ENCODE results near the gene GABBR2. TPM values are rescaled to one million over a fixed set of nuclear protein-coding genes. Genes with fewer than 3 reads are reported as not detected.

GABBR2 gene
- polyA plus RNA-seq, 1 donor (not counting 4 experiments of a cell fraction or from before 2014, with no cell fraction given), result 0.01 TPM

DNA sequence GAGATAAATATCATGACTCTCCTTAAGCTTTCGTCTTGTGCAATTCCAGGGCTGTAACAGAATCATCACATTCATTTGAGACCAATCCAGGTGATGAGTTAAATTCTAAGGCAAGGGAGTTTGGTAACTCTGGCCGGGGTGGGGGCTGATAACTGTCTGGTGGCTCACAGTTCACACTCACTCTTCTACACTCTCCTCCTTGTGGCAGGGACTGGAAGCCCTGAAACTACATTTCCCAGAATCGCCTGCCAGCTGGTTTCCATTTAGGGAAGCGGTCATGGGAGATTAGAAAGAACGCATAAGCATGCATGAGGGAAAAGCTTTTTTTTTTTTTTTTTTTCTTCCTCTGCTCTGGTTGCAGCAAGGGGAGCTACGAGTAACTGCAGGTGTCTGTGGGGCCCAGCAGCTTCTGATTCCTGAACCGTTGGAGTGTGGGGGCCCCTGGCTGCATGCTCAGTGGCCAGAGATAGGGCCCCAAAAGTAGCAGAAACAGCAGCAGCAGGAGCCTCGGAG, 298.5 kb downstream of the GABBR2 start:
- H4K20me1 ChIP-seq (ENCODE audit: control insufficient read depth, extremely low read depth, insufficient read depth, low read length), result no peaks in the 10 kb centered on the region
- H3K36me3 ChIP-seq (ENCODE audit: control insufficient read depth in 2 of 2, extremely low read depth in 1 of 2, insufficient read depth in 2 of 2, low read length in 2 of 2), result no peaks in the 10 kb centered on the region
- H2AFZ ChIP-seq (ENCODE audit: control insufficient read depth, low read length), result no peak overlapping the region
- no peak overlapping the region for H3K9ac ChIP-seq (ENCODE audit: control insufficient read depth, extremely low read depth, insufficient read depth, low read length)
- H3K79me2 ChIP-seq (ENCODE audit: control insufficient read depth, insufficient read depth, low read length), result no peaks in the 10 kb centered on the region
- TF ChIP-seq CTCF (optimal IDR thresholded peaks at IDR 0.05 in 1 of 3, IDR thresholded peaks at IDR 0.05 in 1 of 3, conservative IDR thresholded peaks at IDR 0.05 in 1 of 3; ENCODE audit: extremely low read depth in 1 of 3, insufficient read depth in 2 of 3, low read length in 3 of 3) (peak in 1 of 3 experiments; percentile 38), EZH2 (IDR thresholded peaks at IDR 0.05; ENCODE audit: low read length) (no peak)
- H3K4me1 ChIP-seq (ENCODE audit: control insufficient read depth, extremely low read depth, insufficient read depth, low read length), result no peaks in the 10 kb centered on the region
- H3K4me3 ChIP-seq (ENCODE audit: control insufficient read depth in 2 of 3, extremely low read depth in 1 of 3, insufficient read depth in 2 of 3, low read depth in 1 of 3, low read length in 3 of 3), result no peak overlapping the region
- DNase-seq (ENCODE audit: low read depth, low spot score) (no peak), FAIRE-seq (no peak)
- H3K9me1 ChIP-seq (ENCODE audit: control insufficient read depth, extremely low read depth, insufficient read depth, low read length), result no peaks in the 10 kb centered on the region
- peaks cover 25% of the 10 kb centered on the region for H3K27me3 ChIP-seq (ENCODE audit: control insufficient read depth, extremely low read depth, insufficient read depth, low read length)
- H3K27ac ChIP-seq (ENCODE audit: control insufficient read depth, insufficient read depth, low read length), result no peak overlapping the region
- no peaks in the 10 kb centered on the region for H3K9me3 ChIP-seq (ENCODE audit: control insufficient read depth, low read depth, low read length)
- dilution Hi-C loops (cut with MboI; ENCODE audit: extremely low pct_ligation_motif_present, low sequenced_read_pairs), result no loop called here
- no peak overlapping the region for H3K4me2 ChIP-seq (ENCODE audit: control insufficient read depth, extremely low read depth, insufficient read depth, low read depth, low read length)

- Histone ChIP-seq H3K9me3 (ENCODE audit: control insufficient read depth, low read depth, low read length) (no peaks in the 10 kb centered on the region), H3K36me3 (ENCODE audit: control insufficient read depth in 2 of 2, extremely low read depth in 1 of 2, insufficient read depth in 2 of 2, low read length in 2 of 2) (no peaks in the 10 kb centered on the region), H3K27ac (ENCODE audit: control insufficient read depth, insufficient read depth, low read length) (no peak overlapping the region), H3K79me2 (ENCODE audit: control insufficient read depth, insufficient read depth, low read length) (no peaks in the 10 kb centered on the region), H3K27me3 (ENCODE audit: control insufficient read depth, extremely low read depth, insufficient read depth, low read length) (peaks cover 28% of the 10 kb centered on the region), H3K4me2 (ENCODE audit: control insufficient read depth, extremely low read depth, insufficient read depth, low read depth, low read length) (no peak overlapping the region), H4K20me1 (ENCODE audit: control insufficient read depth, extremely low read depth, insufficient read depth, low read length) (no peaks in the 10 kb centered on the region), H3K9me1 (ENCODE audit: control insufficient read depth, extremely low read depth, insufficient read depth, low read length) (no peaks in the 10 kb centered on the region), H3K4me1 (ENCODE audit: control insufficient read depth, extremely low read depth, insufficient read depth, low read length) (no peaks in the 10 kb centered on the region), H2AFZ (ENCODE audit: control insufficient read depth, low read length) (no peak overlapping the region), H3K9ac (ENCODE audit: control insufficient read depth, extremely low read depth, insufficient read depth, low read length) (no peak overlapping the region), H3K4me3 (ENCODE audit: control insufficient read depth in 2 of 3, extremely low read depth in 1 of 3, insufficient read depth in 2 of 3, low read depth in 1 of 3, low read length in 3 of 3) (no peak overlapping the region)
- no peak for TF ChIP-seq CTCF (optimal IDR thresholded peaks at IDR 0.05 in 1 of 3, IDR thresholded peaks at IDR 0.05 in 1 of 3, conservative IDR thresholded peaks at IDR 0.05 in 1 of 3; ENCODE audit: extremely low read depth in 1 of 3, insufficient read depth in 2 of 3, low read length in 3 of 3)
- TF ChIP-seq EZH2 (IDR thresholded peaks at IDR 0.05; ENCODE audit: low read length), result no peak
- dilution Hi-C loops (cut with MboI; ENCODE audit: extremely low pct_ligation_motif_present, low sequenced_read_pairs), result no loop called here
- no peak for DNase-seq (ENCODE audit: low read depth, low spot score)
- FAIRE-seq, result no peak
These were observed 299.0 kb downstream of the GABBR2 start for GRCh38 chr9:98409719-98410118.
